ENCODE results near the gene SPTBN1.

The SPTBN1 gene

GRCh38 chr2:54590216-54591120, 134.3 kb downstream of the SPTBN1 start:
- no peak overlapping the region for H2AFZ ChIP-seq (ENCODE audit: low read length)
- no peaks in the 10 kb centered on the region for H3K36me3 ChIP-seq (ENCODE audit: insufficient read depth, low read length)
- no peak for TF ChIP-seq EZH2 (IDR thresholded peaks at IDR 0.05; ENCODE audit: borderline replicate concordance, low read length)
- TF ChIP-seq, protein P1, sequence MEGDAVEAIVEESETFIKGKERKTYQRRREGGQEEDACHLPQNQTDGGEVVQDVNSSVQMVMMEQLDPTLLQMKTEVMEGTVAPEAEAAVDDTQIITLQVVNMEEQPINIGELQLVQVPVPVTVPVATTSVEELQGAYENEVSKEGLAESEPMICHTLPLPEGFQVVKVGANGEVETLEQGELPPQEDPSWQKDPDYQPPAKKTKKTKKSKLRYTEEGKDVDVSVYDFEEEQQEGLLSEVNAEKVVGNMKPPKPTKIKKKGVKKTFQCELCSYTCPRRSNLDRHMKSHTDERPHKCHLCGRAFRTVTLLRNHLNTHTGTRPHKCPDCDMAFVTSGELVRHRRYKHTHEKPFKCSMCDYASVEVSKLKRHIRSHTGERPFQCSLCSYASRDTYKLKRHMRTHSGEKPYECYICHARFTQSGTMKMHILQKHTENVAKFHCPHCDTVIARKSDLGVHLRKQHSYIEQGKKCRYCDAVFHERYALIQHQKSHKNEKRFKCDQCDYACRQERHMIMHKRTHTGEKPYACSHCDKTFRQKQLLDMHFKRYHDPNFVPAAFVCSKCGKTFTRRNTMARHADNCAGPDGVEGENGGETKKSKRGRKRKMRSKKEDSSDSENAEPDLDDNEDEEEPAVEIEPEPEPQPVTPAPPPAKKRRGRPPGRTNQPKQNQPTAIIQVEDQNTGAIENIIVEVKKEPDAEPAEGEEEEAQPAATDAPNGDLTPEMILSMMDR (IDR thresholded peaks at IDR 0.05; ENCODE audit: low read length), result no peak
- no peaks in the 10 kb centered on the region for H4K20me1 ChIP-seq (ENCODE audit: insufficient read depth, low read length)
- H3K4me3 ChIP-seq (ENCODE audit: low read depth, low read length, poor library complexity, severe bottlenecking), result no peak overlapping the region
- no peak overlapping the region for H3K9ac ChIP-seq (ENCODE audit: low read length)
- H3K27me3 ChIP-seq (ENCODE audit: insufficient read depth, low read length), result no peaks in the 10 kb centered on the region
- H3K79me2 ChIP-seq (ENCODE audit: insufficient read depth, low read length), result no peaks in the 10 kb centered on the region
- H3K4me2 ChIP-seq (ENCODE audit: low read length), result no peak overlapping the region
- no peaks in the 10 kb centered on the region for H3K9me3 ChIP-seq (ENCODE audit: low read length)
- H3K27ac ChIP-seq (ENCODE audit: low read depth, low read length, poor library complexity, severe bottlenecking), result no peak overlapping the region
- H3F3A ChIP-seq (ENCODE audit: insufficient read depth, low read length), result no peaks in the 10 kb centered on the region
- H3K4me1 ChIP-seq (ENCODE audit: insufficient read depth, low read length, severe bottlenecking), result no peaks in the 10 kb centered on the region
- no peaks in the 10 kb centered on the region for H3K9me2 ChIP-seq (ENCODE audit: low read depth, low read length)

DNA sequence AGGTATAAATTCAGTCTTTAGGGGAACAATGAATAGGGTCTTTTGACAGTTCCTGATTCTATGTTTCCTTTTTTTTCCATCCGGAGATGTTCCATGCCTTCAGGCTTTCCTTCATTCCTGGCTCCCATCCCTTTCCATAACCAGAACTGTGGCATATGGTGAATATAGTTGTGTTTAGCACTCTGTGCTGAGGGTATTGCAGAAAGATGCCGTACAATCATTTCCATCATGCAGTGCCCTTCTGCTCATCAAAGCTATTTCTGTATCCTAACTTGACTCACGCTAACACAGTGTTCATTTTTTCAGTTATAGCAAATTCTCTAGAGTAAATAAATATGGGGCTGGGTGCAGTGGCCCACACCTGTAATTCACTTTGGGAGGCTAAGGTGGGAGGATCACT, 135.4 kb downstream of the SPTBN1 start:
- Histone ChIP-seq H4K20me1 (ENCODE audit: insufficient read depth, low read length) (no peaks in the 10 kb centered on the region), H3K27me3 (ENCODE audit: insufficient read depth, low read length) (no peaks in the 10 kb centered on the region), H3K36me3 (ENCODE audit: insufficient read depth, low read length) (no peaks in the 10 kb centered on the region), H3K27ac (ENCODE audit: low read depth, low read length, poor library complexity, severe bottlenecking) (no peak overlapping the region), H3K4me1 (ENCODE audit: insufficient read depth, low read length, severe bottlenecking) (peaks cover 7% of the 10 kb centered on the region), H3K9me2 (ENCODE audit: low read depth, low read length) (no peaks in the 10 kb centered on the region), H3K4me3 (ENCODE audit: low read depth, low read length, poor library complexity, severe bottlenecking) (no peak overlapping the region), H3K4me2 (ENCODE audit: low read length) (no peak overlapping the region), H3K9ac (ENCODE audit: low read length) (no peak overlapping the region), H3F3A (ENCODE audit: insufficient read depth, low read length) (no peaks in the 10 kb centered on the region), H3K79me2 (ENCODE audit: insufficient read depth, low read length) (no peaks in the 10 kb centered on the region), H2AFZ (ENCODE audit: low read length) (no peak overlapping the region), H3K9me3 (ENCODE audit: low read length) (no peaks in the 10 kb centered on the region)
- no peak for TF ChIP-seq EZH2 (IDR thresholded peaks at IDR 0.05; ENCODE audit: borderline replicate concordance, low read length)
- TF ChIP-seq, protein P1 (IDR thresholded peaks at IDR 0.05; ENCODE audit: low read length), result no peak

DNA sequence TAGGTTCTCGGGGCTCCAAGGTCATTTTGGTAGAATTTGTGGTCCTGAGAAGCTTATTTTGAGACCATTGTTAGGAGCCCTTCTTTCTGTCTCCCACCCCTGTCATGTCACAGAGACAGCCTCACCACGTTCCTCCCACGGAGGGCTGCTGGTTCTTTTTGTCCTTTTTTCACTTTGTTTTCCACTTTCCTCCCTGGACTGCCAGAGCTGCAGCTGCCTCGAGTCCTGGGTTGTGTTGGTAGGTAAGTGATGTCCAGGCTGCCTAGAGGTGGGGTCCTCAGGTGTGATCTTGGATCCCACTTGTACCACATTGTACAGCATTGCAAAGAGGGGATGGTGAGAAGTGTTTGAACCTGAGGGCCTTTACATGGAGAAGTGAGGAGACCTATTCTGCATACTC, 137.1 kb downstream of the SPTBN1 start:
- H2AFZ ChIP-seq (ENCODE audit: low read length), result no peak overlapping the region
- no peak overlapping the region for H3K27ac ChIP-seq (ENCODE audit: low read depth, low read length, poor library complexity, severe bottlenecking)
- TF ChIP-seq EZH2 (IDR thresholded peaks at IDR 0.05; ENCODE audit: borderline replicate concordance, low read length), result no peak
- TF ChIP-seq, protein P1 (IDR thresholded peaks at IDR 0.05; ENCODE audit: low read length), result no peak
- no peak overlapping the region for H3K4me3 ChIP-seq (ENCODE audit: low read depth, low read length, poor library complexity, severe bottlenecking)
- no peak overlapping the region for H3K4me2 ChIP-seq (ENCODE audit: low read length)
- H3K9me3 ChIP-seq (ENCODE audit: low read length), result no peaks in the 10 kb centered on the region
- peaks cover 18% of the 10 kb centered on the region for H3K4me1 ChIP-seq (ENCODE audit: insufficient read depth, low read length, severe bottlenecking)
- H3F3A ChIP-seq (ENCODE audit: insufficient read depth, low read length), result no peaks in the 10 kb centered on the region
- H3K36me3 ChIP-seq (ENCODE audit: insufficient read depth, low read length), result 0 out of 2 replicates have a peak, but pooled peaks cover under 1% of the 10 kb centered on the region
- no peaks in the 10 kb centered on the region for H3K27me3 ChIP-seq (ENCODE audit: insufficient read depth, low read length)
- no peaks in the 10 kb centered on the region for H3K79me2 ChIP-seq (ENCODE audit: insufficient read depth, low read length)
- no peaks in the 10 kb centered on the region for H3K9me2 ChIP-seq (ENCODE audit: low read depth, low read length)
- no peaks in the 10 kb centered on the region for H4K20me1 ChIP-seq (ENCODE audit: insufficient read depth, low read length)
- no peak overlapping the region for H3K9ac ChIP-seq (ENCODE audit: low read length)

All from OCI-LY1 (cell line).